Karpas-422 (cell line): Measurements from ENCODE around the gene RSBN1. TPM values are rescaled to one million over a fixed set of nuclear protein-coding genes. Genes with fewer than 3 reads are reported as not detected.

ENCODE experiments used
- DNase-seq: peaks from one replicate; pipeline ENCODE4 v3.0.0-alpha.2; 2015
- H2AFZ ChIP-seq: fragments of 200-600 bp; sonication (generic); 2 replicates; pipeline ENCODE4 v1.6.1; 2014; ENCODE audit warnings: antibody characterized with exemption, low read length, mixed read lengths
- H3K27ac ChIP-seq: fragments of 200-600 bp; sonication (generic); 2 replicates; pipeline ENCODE4 v1.5.1; 2014; ENCODE audit warnings: mild to moderate bottlenecking, low read length, moderate library complexity
- H3K27me3 ChIP-seq: fragments of 200-600 bp; sonication (generic); 2 replicates; pipeline ENCODE4 v1.6.1; 2014; ENCODE audit warnings: low read length, mixed read lengths
- H3K36me3 ChIP-seq: fragments of 200-600 bp; sonication (generic); 2 replicates; pipeline ENCODE4 v1.6.1; 2014; ENCODE audit warnings: low read length, mixed read lengths; ENCODE audit not compliant: insufficient read depth
- H3K4me1 ChIP-seq: fragments of 200-600 bp; sonication (generic); 2 replicates; pipeline ENCODE4 v1.6.1; 2014; ENCODE audit warnings: mild to moderate bottlenecking, low read length, mixed read lengths
- H3K4me2 ChIP-seq: fragments of 200-600 bp; sonication (generic); 2 replicates; pipeline ENCODE4 v1.6.1; 2014; ENCODE audit warnings: low read length, low read depth, mild to moderate bottlenecking; ENCODE audit not compliant: poor library complexity, severe bottlenecking
- H3K4me3 ChIP-seq: fragments of 200-600 bp; sonication (generic); 2 replicates; pipeline ENCODE4 v1.5.1; 2014; ENCODE audit warnings: mild to moderate bottlenecking, antibody characterized with exemption, low read length, mixed read lengths
- H3K79me2 ChIP-seq: fragments of 200-600 bp; sonication (generic); 2 replicates; pipeline ENCODE4 v1.6.1; 2014; ENCODE audit warnings: mild to moderate bottlenecking, low read length, mixed read lengths
- H3K9ac ChIP-seq: fragments of 200-600 bp; sonication (generic); 2 replicates; pipeline ENCODE4 v1.6.0; 2014; ENCODE audit warnings: low read length
- H3K9me2 ChIP-seq: fragments of 200-600 bp; sonication (generic), shearing (Covaris generic); replicated peaks from 2 replicates; pipeline ENCODE4 v1.6.0; 2014; ENCODE audit warnings: mild to moderate bottlenecking, low read length, moderate library complexity; ENCODE audit not compliant: insufficient read depth
- H3K9me3 ChIP-seq: fragments of 300-700, 200-600 bp; sonication (generic); 2 replicates; pipeline ENCODE4 v1.6.1; 2014; ENCODE audit warnings: low read length, mixed read lengths
- H4K20me1 ChIP-seq: fragments of 200-600 bp; sonication (generic); 2 replicates; pipeline ENCODE4 v1.6.1; 2014; ENCODE audit warnings: mild to moderate bottlenecking, antibody characterized with exemption, low read length, low read depth; ENCODE audit not compliant: insufficient read depth
- total RNA-seq: library from RNA; depleted of rRNA; stranded (reverse); fragments of >200 nt; shearing (Covaris generic); gene quantifications from 2 replicates; pipeline ENCODE4 v1.2.3, GENCODE V29; 2014; ENCODE audit warnings: low replicate concordance

Gene RSBN1
- total RNA-seq, 1 experiment from 2014 or later: 23.2 TPM

GRCh38 chr1:113835686-113836290, 23.5 kb upstream of the RSBN1 start:
- Histone ChIP-seq H3K4me3 (no peak overlapping the region), H3K27ac (no peak overlapping the region), H4K20me1 (no peaks in the 10 kb centered on the region), H3K9ac (no peak overlapping the region), H3K4me2 (peak overlapping the region; percentile 27), H3K79me2 (no peaks in the 10 kb centered on the region), H3K9me3 (no peaks in the 10 kb centered on the region), H3K27me3 (no peaks in the 10 kb centered on the region), H3K9me2 (no peaks in the 10 kb centered on the region), H3K36me3 (peaks cover 8% of the 10 kb centered on the region; the same call in 1 of the 2 replicates), H2AFZ (0 out of 2 replicates have a peak overlapping the region, but pooled peaks have one; percentile 23), H3K4me1 (peaks cover 2% of the 10 kb centered on the region)
- peak; percentile 90 for DNase-seq

- DNase-seq: no peak
Measured at GRCh38 chr1:113834716-113835115, 22.4 kb upstream of the RSBN1 start.

GRCh38 chr1:113830039-113830438, 17.8 kb upstream of the RSBN1 start:
- Histone ChIP-seq H3K79me2 (no peaks in the 10 kb centered on the region), H3K36me3 (no peaks in the 10 kb centered on the region; the same call in 1 of the 2 replicates), H4K20me1 (no peaks in the 10 kb centered on the region), H3K9me2 (no peaks in the 10 kb centered on the region), H3K9ac (no peak overlapping the region), H3K4me1 (0 out of 2 replicates have a peak, but pooled peaks cover 2% of the 10 kb centered on the region), H3K27me3 (no peaks in the 10 kb centered on the region), H3K4me3 (no peak overlapping the region), H3K4me2 (no peak overlapping the region), H3K9me3 (no peaks in the 10 kb centered on the region), H2AFZ (no peak overlapping the region), H3K27ac (no peak overlapping the region)
- DNase-seq: no peak

More at GRCh38 chr1:113834716-113835115, 22.4 kb upstream of the RSBN1 start:
- H3K4me2 ChIP-seq: no peak overlapping the region
- no peaks in the 10 kb centered on the region for H3K79me2 ChIP-seq
- H3K9ac ChIP-seq: no peak overlapping the region
- H3K9me3 ChIP-seq: no peaks in the 10 kb centered on the region
- H3K27ac ChIP-seq: no peak overlapping the region
- peaks cover 8% of the 10 kb centered on the region; the same call in 1 of the 2 replicates for H3K36me3 ChIP-seq
- H2AFZ ChIP-seq: no peak overlapping the region
- H3K4me3 ChIP-seq: no peak overlapping the region
- no peaks in the 10 kb centered on the region for H4K20me1 ChIP-seq
- H3K9me2 ChIP-seq: no peaks in the 10 kb centered on the region
- H3K27me3 ChIP-seq: no peaks in the 10 kb centered on the region
- peaks cover 5% of the 10 kb centered on the region for H3K4me1 ChIP-seq

- Histone ChIP-seq H3K9me3 (no peaks in the 10 kb centered on the region), H4K20me1 (no peaks in the 10 kb centered on the region), H2AFZ (no peak overlapping the region), H3K9ac (no peak overlapping the region), H3K4me3 (no peak overlapping the region), H3K4me1 (no peaks in the 10 kb centered on the region), H3K9me2 (no peaks in the 10 kb centered on the region), H3K36me3 (peaks cover 4% of the 10 kb centered on the region; the same call in 1 of the 2 replicates), H3K79me2 (no peaks in the 10 kb centered on the region), H3K27me3 (no peaks in the 10 kb centered on the region), H3K27ac (no peak overlapping the region), H3K4me2 (no peak overlapping the region)
- no peak for DNase-seq
Measured at GRCh38 chr1:113821916-113822315, 9.6 kb upstream of the RSBN1 start.

GRCh38 chr1:113818578-113818977, 6.3 kb upstream of the RSBN1 start:
- no peaks in the 10 kb centered on the region for H3K27me3 ChIP-seq
- H3K4me1 ChIP-seq: peaks cover under 1% of the 10 kb centered on the region; the same call in 1 of the 2 replicates
- no peak for DNase-seq
- no peak overlapping the region for H2AFZ ChIP-seq
- no peaks in the 10 kb centered on the region for H3K9me2 ChIP-seq
- no peak overlapping the region for H3K27ac ChIP-seq
- no peaks in the 10 kb centered on the region for H3K9me3 ChIP-seq
- no peak overlapping the region for H3K4me2 ChIP-seq
- no peaks in the 10 kb centered on the region for H3K79me2 ChIP-seq
- H4K20me1 ChIP-seq: no peaks in the 10 kb centered on the region
- H3K9ac ChIP-seq: no peak overlapping the region
- no peak overlapping the region for H3K4me3 ChIP-seq
- H3K36me3 ChIP-seq: peaks cover 8% of the 10 kb centered on the region; the same call in 1 of the 2 replicates

GRCh38 chr1:113813218-113813617, 942 bp upstream of the RSBN1 start:
- DNase-seq: no peak
- H3K9ac ChIP-seq: peak overlapping the region; percentile 68; the same call in 1 of the 2 replicates
- H3K79me2 ChIP-seq: peaks cover 36% of the 10 kb centered on the region
- peak overlapping the region; percentile 81; the same call in 1 of the 2 replicates for H3K4me3 ChIP-seq
- peak overlapping the region; percentile 74 for H3K4me2 ChIP-seq
- peaks cover 29% of the 10 kb centered on the region for H3K4me1 ChIP-seq
- H3K9me3 ChIP-seq: no peaks in the 10 kb centered on the region
- no peaks in the 10 kb centered on the region for H3K9me2 ChIP-seq
- H3K36me3 ChIP-seq: peaks cover 10% of the 10 kb centered on the region; the same call in 1 of the 2 replicates
- 0 out of 2 replicates have a peak, but pooled peaks cover 2% of the 10 kb centered on the region for H4K20me1 ChIP-seq
- H2AFZ ChIP-seq: no peak overlapping the region
- H3K27ac ChIP-seq: peak overlapping the region; percentile 85
- no peaks in the 10 kb centered on the region for H3K27me3 ChIP-seq

GRCh38 chr1:113812661-113813135, 422 bp upstream of the RSBN1 start:
- H3K79me2 ChIP-seq: peaks cover 41% of the 10 kb centered on the region
- H3K9me2 ChIP-seq: no peaks in the 10 kb centered on the region
- H4K20me1 ChIP-seq: 0 out of 2 replicates have a peak, but pooled peaks cover 2% of the 10 kb centered on the region
- H2AFZ ChIP-seq: peak overlapping the region; percentile 9; the same call in 1 of the 2 replicates
- no peaks in the 10 kb centered on the region for H3K9me3 ChIP-seq
- peak overlapping the region; percentile 68 for H3K9ac ChIP-seq
- H3K4me1 ChIP-seq: peaks cover 34% of the 10 kb centered on the region
- H3K4me2 ChIP-seq: peak overlapping the region; percentile 74
- no peak for DNase-seq
- no peaks in the 10 kb centered on the region for H3K27me3 ChIP-seq
- peak overlapping the region; percentile 85 for H3K27ac ChIP-seq
- peak overlapping the region; percentile 81 for H3K4me3 ChIP-seq
- peaks cover 10% of the 10 kb centered on the region; the same call in 1 of the 2 replicates for H3K36me3 ChIP-seq

GRCh38 chr1:113811156-113811887, 954 bp downstream of the RSBN1 start:
- Histone ChIP-seq H3K4me3 (peak overlapping the region; percentile 81), H3K27me3 (no peaks in the 10 kb centered on the region), H4K20me1 (0 out of 2 replicates have a peak, but pooled peaks cover 2% of the 10 kb centered on the region), H3K79me2 (peaks cover 53% of the 10 kb centered on the region), H3K36me3 (peaks cover 10% of the 10 kb centered on the region; the same call in 1 of the 2 replicates), H2AFZ (peak overlapping the region; percentile 67; the same call in 1 of the 2 replicates), H3K9me2 (no peaks in the 10 kb centered on the region), H3K9me3 (no peaks in the 10 kb centered on the region), H3K9ac (peak overlapping the region; percentile 89), H3K4me1 (peaks cover 34% of the 10 kb centered on the region), H3K27ac (peak overlapping the region; percentile 64), H3K4me2 (peak overlapping the region; percentile 90)
- DNase-seq: peak; percentile 78
